Stimulated activated naive CD8-positive, alpha-beta T cell treated with anti-CD3 and anti-CD28 coated beads, Interleukin-15, Interleukin-2, amounts not matched to agents 100 ng/mL and 50 ng/mL, for 24 hours (primary cell): ENCODE data around the gene SH2D3C.

Experiments used
- H3K27ac Mint-ChIP-seq: one replicate; pipeline ENCODE4 v1.8.0; 2021; ENCODE audit warnings: mild to moderate bottlenecking, mixed read lengths
- H3K27me3 Mint-ChIP-seq: one replicate; pipeline ENCODE4 v1.8.0; 2021; ENCODE audit warnings: mixed read lengths
- H3K36me3 Mint-ChIP-seq: one replicate; pipeline ENCODE4 v1.8.0; 2021; ENCODE audit warnings: low read depth, mixed read lengths
- H3K4me1 Mint-ChIP-seq: one replicate; pipeline ENCODE4 v1.8.0; 2021; ENCODE audit warnings: low read depth, mixed read lengths
- H3K4me3 Mint-ChIP-seq: one replicate; pipeline ENCODE4 v1.8.0; 2021; ENCODE audit warnings: mild to moderate bottlenecking, mixed read lengths
- H3K9me3 Mint-ChIP-seq: one replicate; pipeline ENCODE4 v1.8.0; 2021; ENCODE audit warnings: mixed read lengths

The SH2D3C gene

GRCh38 chr9:127705577-127706379 lies 72.7 kb downstream of the SH2D3C start:
- no peaks in the 10 kb centered on the region for H3K9me3 Mint-ChIP-seq
- H3K27ac Mint-ChIP-seq: no peak overlapping the region
- H3K4me3 Mint-ChIP-seq: no peak overlapping the region
- peaks cover 16% of the 10 kb centered on the region for H3K4me1 Mint-ChIP-seq
- H3K27me3 Mint-ChIP-seq: no peaks in the 10 kb centered on the region
- H3K36me3 Mint-ChIP-seq: no peaks in the 10 kb centered on the region

DNA sequence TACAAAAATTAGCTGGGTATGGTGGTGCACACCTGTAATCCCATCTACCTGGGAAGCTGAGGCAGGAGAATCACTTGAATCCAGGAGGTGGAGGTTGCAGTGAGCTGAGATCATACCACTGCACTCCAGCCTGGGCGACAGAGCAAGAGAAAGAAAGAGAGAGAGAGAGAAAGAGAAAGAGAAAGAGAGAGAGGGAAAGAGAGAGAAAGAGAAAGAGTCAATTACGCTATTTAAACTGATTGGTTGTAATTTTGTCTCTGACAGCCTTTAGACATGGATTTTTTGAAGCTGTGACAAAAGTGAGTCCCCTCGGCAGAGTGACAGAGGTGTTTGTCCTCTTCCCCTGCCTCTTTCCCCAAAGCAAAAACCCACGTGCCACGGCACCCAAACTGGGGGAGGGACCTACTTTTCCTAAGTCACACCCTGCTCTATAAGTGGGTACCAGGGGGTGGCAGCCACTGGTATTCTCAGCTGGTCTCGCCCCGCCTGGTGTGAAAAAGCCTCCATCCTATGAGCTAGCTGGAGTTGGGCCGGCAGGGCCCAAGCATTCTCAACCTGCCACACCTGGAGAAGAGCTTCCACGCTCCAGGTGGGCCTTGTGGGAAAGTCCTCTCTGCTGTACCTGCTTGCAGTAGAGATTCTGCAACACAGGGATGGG lies 75.0 kb downstream of the SH2D3C start:
- peaks cover 28% of the 10 kb centered on the region for H3K4me1 Mint-ChIP-seq
- H3K9me3 Mint-ChIP-seq: no peaks in the 10 kb centered on the region
- no peaks in the 10 kb centered on the region for H3K36me3 Mint-ChIP-seq
- no peak overlapping the region for H3K4me3 Mint-ChIP-seq
- no peak overlapping the region for H3K27ac Mint-ChIP-seq
- H3K27me3 Mint-ChIP-seq: no peaks in the 10 kb centered on the region

GRCh38 chr9:127700594-127701255 lies 77.7 kb downstream of the SH2D3C start:
- Mint-ChIP-seq H3K4me3 (no peak overlapping the region), H3K27ac (peak overlapping the region; percentile 26), H3K27me3 (no peaks in the 10 kb centered on the region), H3K36me3 (no peaks in the 10 kb centered on the region), H3K9me3 (no peaks in the 10 kb centered on the region), H3K4me1 (peaks cover 15% of the 10 kb centered on the region)

DNA sequence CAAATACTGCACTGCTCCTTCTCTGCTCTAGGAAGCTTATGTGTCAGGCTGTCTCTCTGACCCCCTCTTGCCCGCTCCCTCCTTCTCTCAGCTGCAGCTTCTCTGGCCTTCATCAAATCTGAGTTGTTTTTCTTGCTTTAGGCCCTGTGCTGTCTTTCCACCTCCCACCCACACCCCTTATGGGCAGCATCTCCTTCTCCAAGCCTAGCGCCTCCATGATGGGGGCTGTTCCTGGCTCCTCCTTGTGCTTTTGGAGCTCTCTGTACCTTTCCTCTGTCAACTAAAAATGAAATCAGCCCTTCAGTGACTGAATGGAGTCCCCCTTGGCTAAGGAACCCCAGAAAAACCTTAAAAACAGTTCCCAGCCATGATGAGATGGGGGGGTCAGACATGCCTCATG lies 78.3 kb downstream of the SH2D3C start:
- Mint-ChIP-seq H3K4me1 (peaks cover 15% of the 10 kb centered on the region), H3K27ac (peak overlapping the region; percentile 26), H3K27me3 (no peaks in the 10 kb centered on the region), H3K36me3 (no peaks in the 10 kb centered on the region), H3K9me3 (no peaks in the 10 kb centered on the region), H3K4me3 (no peak overlapping the region)

DNA sequence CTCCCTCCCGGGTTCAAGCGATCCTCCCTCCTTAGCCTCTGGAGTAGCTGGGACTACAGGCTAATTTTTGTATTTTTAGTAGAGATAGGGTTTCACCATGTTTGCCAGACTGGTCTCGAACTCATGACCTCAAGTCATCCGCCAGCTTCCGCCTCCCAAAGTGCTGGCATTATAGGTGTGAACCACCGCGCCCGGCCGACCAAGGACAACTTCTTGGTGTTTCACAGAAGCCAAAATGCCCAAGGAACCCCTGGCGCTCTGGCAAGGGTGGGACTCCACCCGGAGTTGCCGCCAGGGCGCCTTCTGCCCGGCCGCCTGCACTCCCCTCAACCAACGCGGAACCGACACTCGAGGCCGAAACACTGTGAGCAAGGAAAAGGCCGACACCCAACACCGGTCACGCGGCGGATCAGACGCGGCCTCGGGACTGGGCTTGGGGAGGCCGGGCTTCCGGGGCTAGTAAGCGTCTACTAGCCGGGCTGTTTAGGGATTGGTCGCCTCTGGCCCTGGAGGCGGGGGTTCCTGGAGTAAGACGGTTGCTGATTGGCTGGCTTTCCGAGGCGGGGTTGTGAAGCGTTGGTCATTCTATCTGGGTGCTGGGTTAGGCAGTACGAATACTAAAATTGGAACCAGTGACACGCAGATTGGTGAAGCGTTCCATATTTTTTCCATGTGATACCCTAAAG lies 79.3 kb downstream of the SH2D3C start:
- H3K4me1 Mint-ChIP-seq: peaks cover 15% of the 10 kb centered on the region
- no peaks in the 10 kb centered on the region for H3K36me3 Mint-ChIP-seq
- no peaks in the 10 kb centered on the region for H3K9me3 Mint-ChIP-seq
- peak overlapping the region; percentile 45 for H3K27ac Mint-ChIP-seq
- H3K4me3 Mint-ChIP-seq: peak overlapping the region; percentile 76
- H3K27me3 Mint-ChIP-seq: no peaks in the 10 kb centered on the region

GRCh38 chr9:127698386-127698785 lies 80.1 kb downstream of the SH2D3C start:
- Mint-ChIP-seq H3K27me3 (no peaks in the 10 kb centered on the region), H3K4me1 (peaks cover 15% of the 10 kb centered on the region), H3K9me3 (no peaks in the 10 kb centered on the region), H3K4me3 (no peak overlapping the region), H3K27ac (no peak overlapping the region), H3K36me3 (no peaks in the 10 kb centered on the region)

DNA sequence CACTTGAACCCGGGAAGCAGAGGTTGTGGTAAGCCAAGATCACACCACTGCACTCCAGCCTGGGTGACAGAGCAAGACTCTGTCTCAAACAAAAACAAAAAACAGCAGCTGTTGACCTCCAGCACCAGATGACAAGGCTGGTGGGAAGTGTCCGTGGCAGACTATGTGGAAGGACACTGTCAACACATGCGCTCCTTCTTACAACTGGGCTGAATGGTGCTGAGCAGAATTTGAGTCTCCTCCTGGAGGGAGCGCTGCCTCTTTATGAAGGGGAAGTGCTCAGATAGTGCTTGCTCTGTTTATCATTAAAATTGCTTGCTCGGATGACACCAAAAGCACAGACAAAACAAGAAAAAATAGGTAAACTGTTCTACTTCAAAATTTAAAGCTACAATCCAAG lies 80.9 kb downstream of the SH2D3C start:
- H3K9me3 Mint-ChIP-seq: no peaks in the 10 kb centered on the region
- no peak overlapping the region for H3K27ac Mint-ChIP-seq
- H3K27me3 Mint-ChIP-seq: no peaks in the 10 kb centered on the region
- peaks cover 15% of the 10 kb centered on the region for H3K4me1 Mint-ChIP-seq
- no peak overlapping the region for H3K4me3 Mint-ChIP-seq
- H3K36me3 Mint-ChIP-seq: no peaks in the 10 kb centered on the region

DNA sequence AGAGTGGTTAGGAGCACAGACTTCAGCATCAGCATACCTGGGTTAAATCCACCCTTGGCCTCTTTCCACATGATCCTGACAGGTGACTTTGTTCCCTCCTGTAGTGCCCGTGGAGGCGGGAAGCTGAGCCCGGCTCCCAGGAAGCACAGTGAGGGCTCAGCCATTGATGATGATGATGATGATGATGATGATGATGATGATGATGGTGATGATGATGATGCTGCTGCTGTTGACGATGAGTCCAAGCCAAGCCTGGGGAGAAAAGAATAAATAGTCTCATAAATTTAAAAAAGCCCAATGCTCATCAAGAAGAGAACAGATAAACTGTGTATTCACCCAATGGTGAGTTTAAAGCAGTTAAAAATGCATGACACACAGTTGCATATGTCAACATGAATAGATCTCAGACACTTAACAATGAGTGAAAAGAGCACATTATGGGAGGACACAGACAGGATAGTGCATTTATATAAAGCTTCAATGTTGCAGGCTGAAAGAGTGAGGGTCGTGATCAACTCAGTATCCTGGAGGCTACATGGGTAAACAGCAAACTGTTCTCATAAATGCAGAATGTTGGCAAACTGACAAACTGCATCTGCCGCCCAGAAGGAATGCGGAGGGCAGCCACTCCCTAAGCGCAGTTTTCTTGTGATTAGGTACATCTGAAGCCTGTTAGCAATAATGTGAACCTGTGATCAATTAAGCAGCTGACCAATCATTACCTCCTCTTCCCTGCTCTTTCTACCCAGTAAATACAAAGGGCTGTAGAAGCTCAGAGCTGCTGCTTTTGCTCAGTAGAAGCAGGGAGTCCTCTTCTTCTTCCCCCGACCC lies 83.4 kb downstream of the SH2D3C start:
- Mint-ChIP-seq H3K4me3 (no peak overlapping the region), H3K36me3 (no peaks in the 10 kb centered on the region), H3K27ac (no peak overlapping the region), H3K27me3 (no peaks in the 10 kb centered on the region), H3K9me3 (no peaks in the 10 kb centered on the region), H3K4me1 (peaks cover 13% of the 10 kb centered on the region)

- no peaks in the 10 kb centered on the region for H3K36me3 Mint-ChIP-seq
- H3K4me3 Mint-ChIP-seq: no peak overlapping the region
- H3K27ac Mint-ChIP-seq: no peak overlapping the region
- H3K4me1 Mint-ChIP-seq: no peaks in the 10 kb centered on the region
- no peaks in the 10 kb centered on the region for H3K27me3 Mint-ChIP-seq
- H3K9me3 Mint-ChIP-seq: no peaks in the 10 kb centered on the region
Measured at GRCh38 chr9:127693697-127694096, 84.8 kb downstream of the SH2D3C start.

DNA sequence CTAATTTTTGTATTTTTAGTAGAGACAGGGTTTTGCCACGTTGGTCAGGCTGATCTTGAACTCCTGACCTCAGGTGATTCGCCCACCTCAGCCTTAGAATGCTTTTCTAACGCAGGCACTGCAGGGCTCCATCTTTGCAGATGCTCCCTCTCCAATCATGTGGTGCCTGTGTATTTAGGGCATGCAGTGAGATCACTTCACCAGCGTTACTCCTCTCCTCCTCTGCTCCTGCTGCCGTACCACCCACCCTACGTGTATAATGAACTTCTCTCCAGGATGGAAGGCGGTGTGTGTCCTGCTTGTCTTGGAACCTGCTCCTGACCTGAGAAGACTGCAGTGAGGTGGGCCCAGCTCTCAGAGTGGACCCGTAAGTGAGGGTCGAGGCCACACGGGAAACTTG lies 85.3 kb downstream of the SH2D3C start:
- no peaks in the 10 kb centered on the region for H3K4me1 Mint-ChIP-seq
- H3K27ac Mint-ChIP-seq: no peak overlapping the region
- H3K9me3 Mint-ChIP-seq: no peaks in the 10 kb centered on the region
- H3K27me3 Mint-ChIP-seq: no peaks in the 10 kb centered on the region
- no peak overlapping the region for H3K4me3 Mint-ChIP-seq
- H3K36me3 Mint-ChIP-seq: no peaks in the 10 kb centered on the region

GRCh38 chr9:127692071-127692470 lies 86.4 kb downstream of the SH2D3C start:
- no peaks in the 10 kb centered on the region for H3K27me3 Mint-ChIP-seq
- no peaks in the 10 kb centered on the region for H3K9me3 Mint-ChIP-seq
- no peak overlapping the region for H3K4me3 Mint-ChIP-seq
- no peak overlapping the region for H3K27ac Mint-ChIP-seq
- no peaks in the 10 kb centered on the region for H3K36me3 Mint-ChIP-seq
- H3K4me1 Mint-ChIP-seq: no peaks in the 10 kb centered on the region

- Mint-ChIP-seq H3K27me3 (no peaks in the 10 kb centered on the region), H3K4me3 (no peak overlapping the region), H3K27ac (no peak overlapping the region), H3K9me3 (no peaks in the 10 kb centered on the region), H3K4me1 (no peaks in the 10 kb centered on the region), H3K36me3 (no peaks in the 10 kb centered on the region)
Measured at GRCh38 chr9:127690735-127691134, 87.7 kb downstream of the SH2D3C start.

DNA sequence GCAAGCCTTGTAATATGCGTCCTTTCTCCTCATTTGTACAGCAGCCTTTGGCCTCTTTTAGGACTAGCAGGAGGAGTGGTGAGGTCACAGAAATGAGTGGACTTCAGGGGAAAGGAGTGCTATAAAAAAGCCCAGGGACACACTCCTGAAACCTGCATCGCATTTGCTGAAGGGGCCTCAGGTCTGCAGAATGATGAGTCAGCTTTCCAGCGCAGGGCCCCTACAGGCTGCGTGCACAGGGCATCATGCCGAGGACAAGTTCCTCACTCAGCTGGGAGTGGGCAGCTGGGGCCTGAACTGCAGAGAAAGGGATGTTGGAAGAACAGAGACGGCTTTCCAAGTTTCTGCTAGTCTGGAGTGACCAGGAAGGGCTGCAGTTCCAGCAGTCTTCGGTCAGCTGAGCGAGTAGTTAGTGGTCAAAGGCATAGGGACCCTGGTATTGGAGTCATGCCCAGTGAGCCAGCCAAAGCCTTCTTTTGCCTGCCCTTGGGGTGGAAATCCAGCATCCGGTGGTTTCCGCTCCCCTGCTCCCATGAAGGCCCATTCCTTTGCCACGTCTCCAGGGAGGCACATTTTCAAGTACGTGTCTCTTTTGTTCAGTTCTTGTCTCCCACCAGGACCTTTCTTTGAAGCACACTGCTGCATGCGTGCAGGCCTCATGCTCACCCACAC lies 89.0 kb downstream of the SH2D3C start:
- Mint-ChIP-seq H3K4me1 (no peaks in the 10 kb centered on the region), H3K27me3 (no peaks in the 10 kb centered on the region), H3K9me3 (no peaks in the 10 kb centered on the region), H3K4me3 (no peak overlapping the region), H3K27ac (no peak overlapping the region), H3K36me3 (no peaks in the 10 kb centered on the region)
